ENCODE measurements around the gene LHX4.

GRCh38 chr1:180258935-180259334 lies 28.9 kb downstream of the LHX4 start:
- TF ChIP-seq TAF1 (IDR thresholded peaks at IDR 0.05; ENCODE audit: borderline replicate concordance, low read depth, low read length), result no peak
- no peak for TF ChIP-seq EZH2 (IDR thresholded peaks at IDR 0.05; ENCODE audit: borderline replicate concordance, control insufficient read depth, low read depth, low read length)
- TF ChIP-seq, protein P1, sequence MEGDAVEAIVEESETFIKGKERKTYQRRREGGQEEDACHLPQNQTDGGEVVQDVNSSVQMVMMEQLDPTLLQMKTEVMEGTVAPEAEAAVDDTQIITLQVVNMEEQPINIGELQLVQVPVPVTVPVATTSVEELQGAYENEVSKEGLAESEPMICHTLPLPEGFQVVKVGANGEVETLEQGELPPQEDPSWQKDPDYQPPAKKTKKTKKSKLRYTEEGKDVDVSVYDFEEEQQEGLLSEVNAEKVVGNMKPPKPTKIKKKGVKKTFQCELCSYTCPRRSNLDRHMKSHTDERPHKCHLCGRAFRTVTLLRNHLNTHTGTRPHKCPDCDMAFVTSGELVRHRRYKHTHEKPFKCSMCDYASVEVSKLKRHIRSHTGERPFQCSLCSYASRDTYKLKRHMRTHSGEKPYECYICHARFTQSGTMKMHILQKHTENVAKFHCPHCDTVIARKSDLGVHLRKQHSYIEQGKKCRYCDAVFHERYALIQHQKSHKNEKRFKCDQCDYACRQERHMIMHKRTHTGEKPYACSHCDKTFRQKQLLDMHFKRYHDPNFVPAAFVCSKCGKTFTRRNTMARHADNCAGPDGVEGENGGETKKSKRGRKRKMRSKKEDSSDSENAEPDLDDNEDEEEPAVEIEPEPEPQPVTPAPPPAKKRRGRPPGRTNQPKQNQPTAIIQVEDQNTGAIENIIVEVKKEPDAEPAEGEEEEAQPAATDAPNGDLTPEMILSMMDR (IDR thresholded peaks at IDR 0.05 in 2 of 3, conservative IDR thresholded peaks at IDR 0.05 in 1 of 3; ENCODE audit: control insufficient read depth in 2 of 3, extremely low read depth in 1 of 3, insufficient read depth in 1 of 3, low read depth in 3 of 3, low read length in 3 of 3), result no peak
- no peak for TF ChIP-seq EED (IDR thresholded peaks at IDR 0.05; ENCODE audit: low read depth)
- TF ChIP-seq SP1 (IDR thresholded peaks at IDR 0.05; ENCODE audit: low read depth, low read length), result no peak
- TF ChIP-seq JUND (IDR thresholded peaks at IDR 0.05; ENCODE audit: low read depth, low read length), result no peak
- TF ChIP-seq POLR2A (IDR thresholded peaks at IDR 0.05; ENCODE audit: low read depth, low read length), result no peak
